HG02973 (cell line): ENCODE results near the gene NPAS2.

Experiments used
- ATAC-seq: cut with Tn5 transposase; IDR thresholded peaks from one replicate; pipeline ENCODE4 v1.9.1; 2021; ENCODE audit warnings: moderate library complexity; ENCODE audit not compliant: unreplicated experiment

Gene NPAS2

GRCh38 chr2:100938031-100939026 is 118.4 kb downstream of the NPAS2 start:
- no peak for ATAC-seq

DNA sequence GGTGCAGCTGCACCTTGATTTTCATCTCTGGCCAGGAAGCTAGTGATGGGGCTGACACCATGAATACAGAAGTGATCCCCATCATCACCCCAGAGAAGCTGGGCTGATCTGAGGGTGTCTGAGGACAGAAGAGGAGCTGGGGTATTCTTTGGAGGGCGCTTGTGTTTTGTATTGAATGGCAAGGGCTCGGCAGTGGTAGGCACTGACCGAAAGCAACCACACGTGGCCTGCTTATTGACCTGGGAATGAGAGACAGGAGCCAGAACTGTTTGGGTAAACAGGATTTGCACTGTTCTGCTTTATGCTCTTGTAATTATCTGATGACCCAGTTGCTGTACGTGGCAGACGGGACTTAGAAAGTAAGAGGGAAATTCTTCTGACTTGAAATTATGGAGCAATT is 119.5 kb downstream of the NPAS2 start:
- no peak for ATAC-seq

GRCh38 chr2:100940240-100940639 is 120.3 kb downstream of the NPAS2 start:
- ATAC-seq: no peak

- no peak for ATAC-seq
These were observed 121.1 kb downstream of the NPAS2 start for GRCh38 chr2:100940766-100941645.

DNA sequence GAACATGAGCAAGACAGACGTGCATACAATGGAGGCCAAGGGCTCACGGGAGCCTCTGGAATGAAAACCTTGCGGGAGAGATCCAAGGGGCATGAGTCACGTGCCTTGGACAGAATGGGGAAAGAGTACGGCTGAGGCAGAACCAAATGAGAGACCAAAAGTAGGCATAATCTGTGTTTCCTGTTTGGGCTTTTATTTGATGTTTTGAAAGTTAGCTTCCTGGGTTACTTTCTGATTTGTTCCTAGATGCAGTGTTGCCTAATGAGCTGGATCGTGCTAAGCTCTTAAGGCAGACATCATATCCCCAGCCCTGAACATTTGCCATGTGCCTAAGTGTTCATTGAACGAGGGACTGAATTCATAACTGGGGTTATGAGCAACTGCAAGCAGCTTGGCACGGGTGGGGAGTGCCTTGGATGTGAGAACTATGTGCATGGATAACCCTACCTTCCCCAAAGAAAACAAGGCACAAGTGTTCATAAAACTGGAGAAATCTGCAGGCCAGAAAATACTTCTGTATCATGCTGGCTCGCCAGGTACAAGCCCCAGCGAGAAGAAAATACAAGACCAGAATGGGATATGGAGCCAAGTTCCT is 121.8 kb downstream of the NPAS2 start:
- ATAC-seq: no peak

GRCh38 chr2:100944617-100945432 is 124.9 kb downstream of the NPAS2 start:
- no peak for ATAC-seq

GRCh38 chr2:100945433-100945740 is 125.4 kb downstream of the NPAS2 start:
- ATAC-seq: no peak

- ATAC-seq: no peak
These were observed 126.1 kb downstream of the NPAS2 start for GRCh38 chr2:100945930-100946607.

DNA sequence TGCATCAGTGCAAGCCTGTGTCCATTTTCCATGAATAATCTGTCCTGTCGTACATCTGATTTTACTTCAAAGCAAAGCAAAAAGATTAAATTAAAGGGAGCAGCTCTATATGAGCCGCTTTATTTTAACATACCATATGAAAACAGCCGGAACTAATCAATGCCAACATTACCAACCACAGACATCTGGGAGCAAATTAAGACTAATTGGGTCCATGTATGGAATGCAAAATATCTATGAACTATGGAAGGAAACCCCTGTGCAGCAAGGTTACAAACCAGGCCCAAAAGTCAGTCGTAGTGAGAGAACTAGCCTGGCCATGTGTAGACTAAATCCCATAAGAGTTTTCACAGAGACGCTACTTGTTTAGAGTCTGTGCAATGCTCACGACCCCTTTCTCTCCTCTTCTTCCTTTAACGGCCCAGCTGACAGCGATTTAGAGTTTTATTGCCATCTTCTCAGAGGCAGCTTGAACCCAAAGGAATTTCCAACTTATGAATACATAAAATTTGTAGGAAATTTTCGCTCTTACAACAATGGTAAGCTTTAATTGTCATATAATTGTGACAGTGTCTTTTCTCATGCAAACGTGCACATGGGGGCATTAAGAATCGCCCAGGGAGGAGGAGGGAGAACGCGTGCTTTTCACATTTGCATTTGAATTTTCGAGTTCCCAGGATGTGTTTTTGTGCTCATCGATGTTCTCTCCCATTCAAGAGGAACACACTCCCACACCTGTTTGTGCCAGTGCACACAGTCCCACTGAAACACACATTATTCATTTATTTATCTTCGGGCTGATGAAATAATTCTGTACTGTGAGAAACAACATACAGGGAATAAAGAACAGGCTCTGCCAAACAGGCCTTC is 129.2 kb downstream of the NPAS2 start:
- no peak for ATAC-seq

DNA sequence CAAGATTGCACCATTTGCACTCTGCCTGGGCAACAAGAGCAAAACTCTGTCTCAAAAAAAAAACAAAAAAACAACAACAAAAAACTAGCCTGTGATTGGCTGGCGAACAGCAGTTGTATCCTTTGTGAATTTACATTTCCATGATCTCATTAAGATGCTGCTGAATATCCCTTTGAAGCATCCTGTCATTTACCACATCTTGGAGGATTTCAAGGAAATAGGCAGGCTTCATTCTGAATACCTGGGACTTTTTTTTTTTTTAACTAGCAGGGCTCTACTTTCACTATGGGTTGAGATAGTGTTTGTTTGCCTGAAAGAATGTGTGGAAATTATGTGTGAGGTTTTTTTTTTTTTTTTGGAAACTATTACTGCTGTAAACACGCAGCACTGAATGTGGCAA is 132.6 kb downstream of the NPAS2 start:
- no peak for ATAC-seq

DNA sequence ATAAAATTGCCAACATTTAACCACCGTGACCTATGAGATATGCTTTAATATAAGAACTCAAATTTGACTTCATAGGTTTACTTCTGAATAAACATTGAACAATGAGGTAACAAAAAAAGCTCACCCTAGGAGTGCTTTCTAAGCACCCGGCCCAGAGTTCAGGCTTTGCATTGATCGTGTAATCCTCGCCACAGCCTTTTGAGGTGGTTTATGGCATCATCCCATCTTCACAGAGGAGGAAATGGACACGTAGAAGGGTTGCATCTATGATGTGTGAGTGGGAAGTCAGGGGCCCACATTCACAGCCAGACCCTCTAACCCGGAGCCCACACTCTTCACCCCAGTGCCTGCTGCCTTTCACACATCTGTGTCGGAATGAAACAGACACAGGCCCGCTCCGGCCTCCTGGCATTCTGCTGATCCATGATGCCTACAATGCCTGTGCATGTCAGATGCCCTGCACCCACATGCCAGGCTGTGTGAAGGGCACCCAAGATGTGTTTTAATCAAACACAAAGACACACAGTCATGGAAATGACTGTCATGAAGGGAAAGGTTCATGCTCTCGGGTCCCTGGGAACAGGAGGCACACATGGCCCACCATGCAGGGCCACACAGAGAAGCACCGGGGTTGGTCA is 133.6 kb downstream of the NPAS2 start:
- ATAC-seq: no peak

DNA sequence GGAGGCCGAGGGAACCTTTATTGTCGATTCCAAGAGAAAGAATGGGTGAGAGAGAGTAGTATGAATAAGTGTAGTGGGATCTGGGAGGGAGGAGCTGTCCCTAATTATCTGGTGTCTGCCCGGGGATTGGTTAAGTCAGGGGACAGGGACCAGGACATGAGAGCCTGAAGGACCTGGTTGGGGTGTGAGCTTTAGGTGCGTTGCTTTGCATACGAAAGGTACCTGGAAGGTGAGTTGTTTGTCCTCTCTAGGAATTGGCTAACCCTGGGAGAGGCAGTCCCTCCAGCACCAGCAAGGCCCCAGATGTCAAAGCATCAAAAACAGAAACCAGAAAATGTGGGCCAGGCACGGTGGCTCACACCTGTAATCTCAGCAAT is 134.1 kb downstream of the NPAS2 start:
- no peak for ATAC-seq

DNA sequence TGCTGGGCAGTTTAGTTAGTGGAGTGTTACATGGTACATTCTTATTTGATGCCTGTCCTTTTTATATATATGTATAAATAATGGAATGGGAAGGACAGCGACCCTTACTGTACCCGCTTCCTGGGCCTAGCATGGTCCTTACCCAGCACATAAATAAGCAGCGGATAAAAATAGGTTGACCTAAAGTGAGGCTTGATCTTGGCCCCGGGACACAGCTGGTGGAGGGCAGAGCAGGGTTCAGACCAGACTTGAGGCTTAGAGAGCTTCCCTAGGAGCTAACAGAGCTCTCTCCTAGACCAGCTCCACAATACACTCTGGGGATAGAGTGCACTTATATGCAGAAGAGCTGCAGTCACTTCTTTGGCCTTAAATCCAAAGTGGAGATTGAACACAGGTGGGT is 135.3 kb downstream of the NPAS2 start:
- ATAC-seq: no peak

DNA sequence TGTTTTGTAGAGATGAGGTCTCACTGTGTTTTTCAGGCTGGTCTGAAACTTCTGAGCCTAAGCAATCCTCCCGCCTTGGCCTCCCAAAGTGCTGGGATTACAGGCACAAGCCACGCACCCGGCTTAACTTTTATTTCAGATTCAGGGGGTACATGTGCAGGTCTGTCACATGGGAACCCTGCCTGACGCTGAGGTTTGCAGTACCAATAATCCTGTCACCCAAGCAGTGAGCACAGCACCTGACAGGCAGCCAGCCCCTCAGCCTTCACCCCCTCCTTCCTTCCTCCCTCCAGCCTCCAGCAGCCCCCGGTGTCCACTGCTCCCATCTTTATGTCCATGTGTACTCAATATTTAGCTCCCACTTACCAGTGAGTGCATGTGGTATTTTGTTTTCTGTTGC is 136.1 kb downstream of the NPAS2 start:
- no peak for ATAC-seq

DNA sequence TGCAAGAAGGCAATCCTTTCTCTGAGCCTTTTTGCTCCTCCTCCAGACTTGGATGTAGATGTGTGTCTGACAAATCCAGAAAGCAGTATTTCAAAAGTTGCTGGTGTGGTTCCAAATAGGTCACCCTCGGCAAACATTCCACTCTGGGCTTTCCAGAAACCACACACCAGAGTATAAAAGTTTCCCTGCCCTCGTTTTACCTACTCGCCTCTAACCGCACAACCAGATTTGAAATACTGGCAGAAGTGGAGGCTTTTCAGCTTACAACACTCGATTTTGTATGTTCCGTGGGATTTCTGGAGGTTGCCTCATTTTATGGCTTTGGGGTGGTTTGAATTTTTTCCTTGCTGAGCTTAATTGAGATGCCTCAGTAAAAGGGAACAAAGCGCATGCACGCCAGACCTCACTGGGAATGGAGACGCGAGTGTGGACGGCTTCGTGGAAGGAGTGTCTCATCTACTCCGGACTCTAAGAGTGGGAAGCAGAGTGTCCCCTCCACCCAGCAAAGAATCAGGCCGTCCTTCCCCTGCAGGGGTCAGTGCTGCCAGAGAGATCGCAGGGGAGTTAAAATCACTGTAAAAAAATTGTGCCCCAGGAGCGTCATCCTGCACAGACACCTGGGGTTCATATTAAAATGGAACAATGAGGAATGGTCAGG is 138.2 kb downstream of the NPAS2 start:
- ATAC-seq: no peak

DNA sequence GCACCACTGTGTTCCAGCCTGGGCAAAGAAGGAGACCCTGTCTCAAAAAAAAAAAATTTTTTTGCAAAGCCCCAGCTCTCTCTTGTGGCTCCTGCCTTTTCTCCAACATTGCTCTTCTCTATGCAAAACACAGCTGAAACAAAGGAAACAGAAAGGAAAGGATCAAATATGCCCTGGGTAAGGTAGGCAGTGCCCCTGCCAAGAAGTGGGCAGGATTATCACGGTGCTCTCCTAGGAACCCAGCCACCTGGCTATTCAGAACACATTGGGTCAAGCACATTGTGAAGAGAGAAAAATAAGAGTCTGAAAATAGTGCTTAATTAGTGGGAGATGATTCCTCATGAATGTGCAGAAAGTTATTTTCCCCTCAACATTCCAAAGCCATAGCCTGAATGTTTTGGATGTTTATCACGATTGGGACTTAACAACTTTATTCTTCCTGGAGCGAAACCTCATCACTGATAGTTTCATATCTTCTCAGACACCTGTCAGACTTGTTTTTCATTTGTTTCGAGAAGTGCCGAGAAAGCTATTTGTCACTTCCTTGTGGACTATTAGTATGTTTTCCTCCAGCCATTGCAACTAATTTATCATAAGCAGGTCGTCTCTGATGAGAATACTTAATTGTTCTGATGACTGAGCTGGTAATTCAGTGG is 139.4 kb downstream of the NPAS2 start:
- ATAC-seq: no peak

- no peak for ATAC-seq
These were observed 140.7 kb downstream of the NPAS2 start for GRCh38 chr2:100960688-100961087.
